GM21381 (cell line): Measurements from ENCODE around the gene BABAM2.

ENCODE experiments used
- ATAC-seq: cut with Tn5 transposase; IDR thresholded peaks from one replicate; pipeline ENCODE4 v1.9.1; 2021; ENCODE audit warnings: mild to moderate bottlenecking, moderate library complexity; ENCODE audit not compliant: unreplicated experiment

The BABAM2 gene

GRCh38 chr2:28349546-28350165 lies 459.1 kb downstream of the BABAM2 start:
- no peak for ATAC-seq

- no peak for ATAC-seq
Measured at GRCh38 chr2:28350196-28350595, 459.7 kb downstream of the BABAM2 start.

- ATAC-seq = no peak
Measured at GRCh38 chr2:28350791-28351285, 460.3 kb downstream of the BABAM2 start.

DNA sequence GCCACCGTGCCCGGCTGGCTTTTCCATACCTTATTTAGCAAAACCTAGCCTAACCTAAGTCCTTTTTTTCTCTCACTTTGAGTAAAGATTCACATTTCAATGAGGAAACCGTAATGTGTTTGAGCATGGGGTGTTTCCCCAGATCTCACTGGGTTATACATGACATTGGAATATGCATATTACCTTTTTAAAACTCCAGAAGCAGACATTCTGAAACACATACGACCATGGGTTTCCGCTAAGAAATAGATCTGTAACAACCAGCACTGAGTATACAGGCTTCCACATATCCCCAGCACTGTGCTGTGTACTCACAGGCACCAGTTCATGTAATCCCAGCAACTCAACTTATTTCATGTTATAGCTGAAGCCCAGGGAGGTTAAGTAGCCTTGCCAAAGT lies 461.1 kb downstream of the BABAM2 start:
- ATAC-seq = no peak

DNA sequence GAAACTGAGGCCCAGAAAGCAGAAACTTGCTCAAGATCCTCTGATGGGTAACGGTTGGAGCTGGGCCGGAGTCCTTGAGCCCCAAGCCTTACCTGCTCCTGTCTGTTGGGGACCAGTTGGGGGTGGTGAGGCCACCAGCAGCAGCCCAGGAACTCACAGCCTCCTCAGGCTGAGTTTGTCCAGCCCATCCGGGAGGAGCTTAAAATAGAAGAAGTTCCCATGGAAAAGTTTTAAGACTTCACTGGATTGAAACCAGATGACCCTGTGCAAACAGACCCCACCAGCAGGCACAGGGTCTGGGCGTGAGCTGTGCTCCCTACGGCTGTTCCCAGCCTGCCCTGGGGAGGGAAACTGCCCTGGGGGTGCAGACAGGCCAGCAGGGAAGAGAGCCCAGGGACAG lies 461.6 kb downstream of the BABAM2 start:
- ATAC-seq = no peak

- no peak for ATAC-seq
Measured at GRCh38 chr2:28352610-28353195, 462.2 kb downstream of the BABAM2 start.

DNA sequence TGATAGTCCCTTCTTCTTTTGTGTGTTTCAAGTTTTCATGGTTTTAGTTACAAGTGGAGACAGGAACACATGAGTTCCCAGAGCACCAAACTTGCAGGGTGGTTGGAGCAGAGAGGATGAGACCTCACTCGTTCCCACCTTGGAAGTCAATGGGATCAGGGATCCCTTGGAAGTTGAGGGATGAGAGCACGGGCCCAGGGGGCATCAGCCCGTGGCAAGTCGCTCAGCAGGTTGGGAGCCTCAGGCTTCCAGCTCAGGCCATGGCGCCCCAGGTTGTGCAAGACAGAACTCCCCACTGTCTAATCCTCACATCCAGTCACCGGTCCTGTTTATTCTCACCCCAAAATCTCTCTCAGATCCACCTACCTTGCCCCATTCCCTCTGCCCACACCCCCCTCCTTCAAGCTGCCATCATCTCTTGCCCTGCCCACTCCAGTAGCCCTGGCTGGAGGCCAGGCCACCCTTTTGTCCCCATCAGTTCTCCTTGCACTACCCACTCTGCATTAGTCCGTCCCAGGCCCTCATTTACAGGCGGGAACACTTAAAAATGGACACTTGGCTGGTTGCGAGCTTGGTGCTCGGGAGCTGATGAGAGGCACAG lies 464.5 kb downstream of the BABAM2 start:
- ATAC-seq = no peak

DNA sequence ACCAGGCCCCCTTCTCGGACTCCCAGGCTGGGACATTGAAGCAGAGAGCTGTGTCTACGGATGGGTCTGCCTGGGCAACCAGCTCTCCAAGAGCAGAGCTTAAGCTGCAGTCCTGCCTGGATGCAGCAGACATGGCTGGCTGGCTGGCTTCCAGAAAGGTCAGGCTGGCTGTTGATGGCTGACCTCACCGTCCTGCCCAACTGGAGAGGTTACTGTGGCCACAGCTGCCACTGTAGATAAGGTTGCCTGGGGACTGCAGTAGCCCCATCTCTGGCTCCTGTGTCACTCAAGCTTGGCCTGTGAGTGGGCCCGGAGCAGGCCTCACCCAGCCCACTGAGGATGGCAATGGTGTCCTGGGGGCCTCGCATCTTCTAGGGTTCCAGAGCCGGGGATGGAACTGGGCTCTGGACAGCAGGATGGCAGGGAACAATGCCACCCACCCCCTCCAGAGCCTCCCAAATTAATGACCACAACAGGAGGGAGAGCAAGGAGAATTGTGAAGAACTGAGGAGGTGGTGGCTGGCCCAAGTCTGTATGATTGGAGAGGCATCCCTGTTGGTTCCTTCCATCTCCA lies 465.1 kb downstream of the BABAM2 start:
- no peak for ATAC-seq

- ATAC-seq = no peak
Measured at GRCh38 chr2:28356095-28356911, 465.8 kb downstream of the BABAM2 start.

- ATAC-seq = no peak
Measured at GRCh38 chr2:28357055-28357454, 466.5 kb downstream of the BABAM2 start.

- ATAC-seq = no peak
Measured at GRCh38 chr2:28357948-28358667, 467.6 kb downstream of the BABAM2 start.

DNA sequence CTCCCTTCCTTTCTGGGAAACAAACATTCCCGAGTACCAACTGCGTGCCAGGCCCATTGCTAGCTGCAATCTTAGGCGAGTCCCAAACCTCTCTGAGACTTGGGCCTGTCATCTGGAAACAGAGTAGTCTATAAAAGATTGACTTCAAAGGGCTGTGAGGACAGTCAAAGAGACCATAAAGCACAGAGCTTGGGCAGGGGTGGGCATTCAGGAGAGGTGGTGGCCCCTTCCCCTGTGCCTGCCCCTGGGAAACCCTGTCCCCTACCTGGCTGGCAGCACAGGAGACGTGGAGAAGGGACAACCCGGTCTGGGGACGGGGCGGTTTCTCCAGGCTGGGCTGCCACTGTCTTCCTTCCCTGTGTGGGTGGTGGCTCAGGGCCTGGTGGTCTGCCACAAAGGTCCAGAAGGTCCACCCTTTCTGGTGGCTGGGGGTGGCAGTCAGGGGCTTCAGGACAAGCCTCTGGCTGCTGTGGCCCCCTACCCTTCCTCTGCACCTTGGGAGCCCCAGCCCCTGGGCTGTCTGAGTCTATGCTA lies 468.2 kb downstream of the BABAM2 start:
- no peak for ATAC-seq

- ATAC-seq = no peak
Measured at GRCh38 chr2:28359222-28360057, 468.9 kb downstream of the BABAM2 start.

DNA sequence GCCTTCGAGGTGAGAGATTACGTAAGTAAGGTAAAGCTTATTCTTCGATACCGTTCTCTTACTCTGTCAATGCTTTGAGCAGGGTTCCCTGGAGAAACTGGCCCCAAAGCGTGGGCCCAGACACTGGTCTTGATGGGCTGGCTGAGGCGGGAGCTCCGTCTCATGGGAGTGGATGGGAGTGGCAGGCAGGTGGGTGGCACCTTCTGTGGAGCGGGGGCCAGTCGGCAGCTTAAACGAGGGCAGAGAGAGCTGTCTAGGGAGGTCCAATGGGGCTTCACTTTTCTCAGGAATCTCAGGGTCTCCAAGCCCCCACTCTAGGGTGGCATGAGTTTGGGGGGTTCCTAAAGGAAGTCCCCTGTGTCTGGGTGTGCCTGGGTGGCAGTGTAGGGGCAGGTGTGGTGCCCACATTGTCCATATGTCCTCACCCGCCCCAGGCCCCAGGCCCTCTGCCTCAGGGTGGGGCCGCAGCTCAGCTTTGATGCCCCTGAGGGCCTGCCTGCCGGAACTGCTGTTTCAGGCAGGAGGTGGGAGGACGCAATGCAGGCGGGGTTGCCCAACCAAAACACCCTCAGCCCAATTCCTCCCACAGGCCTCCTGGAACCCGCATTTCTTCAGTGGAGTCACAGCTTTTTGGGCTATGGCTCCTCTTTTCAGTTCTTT lies 469.7 kb downstream of the BABAM2 start:
- no peak for ATAC-seq

GRCh38 chr2:28360718-28361293 lies 470.3 kb downstream of the BABAM2 start:
- no peak for ATAC-seq

DNA sequence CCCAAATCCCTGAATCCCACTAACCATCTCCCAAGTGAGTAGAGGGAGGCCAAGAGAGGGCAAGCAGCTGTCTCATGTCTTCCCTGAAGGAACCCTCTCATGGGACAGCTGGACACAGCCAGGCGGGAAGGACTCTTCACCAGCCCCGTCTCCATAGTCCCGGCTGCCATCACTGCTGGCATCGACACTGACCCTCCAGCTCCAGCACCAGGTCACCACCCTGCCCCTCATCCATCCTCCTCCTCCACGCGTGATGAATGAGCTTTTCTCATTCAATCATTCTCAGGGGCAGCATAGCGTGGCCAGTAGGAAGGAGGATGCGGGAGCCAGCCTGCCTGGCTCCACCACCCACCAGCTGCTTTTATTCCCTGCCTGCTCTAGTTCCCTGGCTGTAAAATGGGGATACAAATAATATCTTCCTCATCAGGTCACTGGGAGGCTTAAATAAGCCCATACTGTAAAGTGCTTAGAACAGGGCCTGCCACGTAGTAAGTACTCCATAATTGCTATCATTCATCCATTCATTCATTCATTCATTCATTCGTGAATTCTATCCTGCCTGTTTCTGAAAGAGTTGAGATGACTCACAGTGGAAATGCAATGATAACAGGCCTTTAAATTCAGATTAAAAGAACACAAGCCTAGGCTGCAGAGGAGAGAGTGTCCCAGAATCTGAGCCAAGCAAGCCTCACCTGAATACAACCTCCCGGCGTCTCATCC lies 471.6 kb downstream of the BABAM2 start:
- no peak for ATAC-seq

DNA sequence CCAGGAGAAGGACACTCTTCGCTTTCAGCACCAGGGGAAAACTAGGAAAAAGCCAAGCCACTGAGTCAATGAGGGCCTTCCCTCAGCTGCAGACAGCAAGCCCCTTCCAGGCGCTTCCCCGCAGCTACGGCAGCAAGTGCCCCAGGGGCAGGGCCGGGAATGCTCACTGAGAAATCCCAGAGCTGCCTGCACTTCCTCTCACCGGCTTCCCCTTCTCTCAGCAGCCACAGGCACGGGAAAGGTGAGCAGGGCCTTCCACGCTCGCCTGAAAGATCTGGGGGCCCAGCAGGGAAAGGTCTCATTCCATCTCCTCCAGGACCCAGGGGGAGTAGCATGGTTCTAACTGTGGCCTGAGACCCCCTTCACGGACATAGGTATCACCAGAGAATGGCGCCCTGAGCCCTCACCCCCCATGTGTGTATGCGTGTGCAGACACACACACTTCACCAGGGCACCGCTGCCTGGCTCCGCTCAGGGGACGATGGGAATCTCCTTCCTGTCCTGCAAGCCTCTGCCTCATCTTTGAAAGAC lies 472.5 kb downstream of the BABAM2 start:
- ATAC-seq = no peak
